GM19463 (cell line): Measurements from ENCODE around the gene SLC27A1.
"Not testable (repeated sequence)": the region's sequence is repeated elsewhere in the genome, so short reads cannot be mapped to it uniquely, and the experiment has no call there.

Experiments used
- ATAC-seq: cut with Tn5 transposase; IDR thresholded peaks from one replicate; pipeline ENCODE4 v1.9.1; 2021; ENCODE audit warnings: mild to moderate bottlenecking, moderate library complexity; ENCODE audit not compliant: unreplicated experiment

SLC27A1 gene

GRCh38 chr19:17510220-17510993, 40.1 kb downstream of the SLC27A1 start:
- ATAC-seq, result no peak

- ATAC-seq, result peak; percentile 51
Observed at GRCh38 chr19:17511724-17512573, 41.6 kb downstream of the SLC27A1 start.

GRCh38 chr19:17512574-17512939, 42.2 kb downstream of the SLC27A1 start:
- no peak for ATAC-seq

GRCh38 chr19:17515408-17516149, 45.3 kb downstream of the SLC27A1 start:
- ATAC-seq, result no peak

- ATAC-seq, result no peak
Observed at GRCh38 chr19:17517898-17518297, 47.6 kb downstream of the SLC27A1 start.

- ATAC-seq, result not testable (repeated sequence)
Observed at GRCh38 chr19:17518654-17519053, 48.3 kb downstream of the SLC27A1 start.

GRCh38 chr19:17519967-17520366, 49.6 kb downstream of the SLC27A1 start:
- ATAC-seq, result no peak

GRCh38 chr19:17520865-17521264, 50.5 kb downstream of the SLC27A1 start:
- ATAC-seq, result no peak

GRCh38 chr19:17522988-17523872, 52.9 kb downstream of the SLC27A1 start:
- peak; percentile 79 for ATAC-seq

- no peak for ATAC-seq
Observed at GRCh38 chr19:17524651-17525050, 54.3 kb downstream of the SLC27A1 start.

- no peak for ATAC-seq
Observed at GRCh38 chr19:17525141-17525540, 54.8 kb downstream of the SLC27A1 start.

- ATAC-seq, result no peak
Observed at GRCh38 chr19:17526922-17527321, 56.6 kb downstream of the SLC27A1 start.

GRCh38 chr19:17527326-17527725, 57.0 kb downstream of the SLC27A1 start:
- ATAC-seq, result no peak

GRCh38 chr19:17528610-17529009, 58.3 kb downstream of the SLC27A1 start:
- ATAC-seq, result no peak

GRCh38 chr19:17529239-17530158, 59.2 kb downstream of the SLC27A1 start:
- ATAC-seq, result no peak

GRCh38 chr19:17530586-17530985, 60.3 kb downstream of the SLC27A1 start:
- ATAC-seq, result no peak

GRCh38 chr19:17532116-17532515, 61.8 kb downstream of the SLC27A1 start:
- ATAC-seq, result no peak

GRCh38 chr19:17532557-17532956, 62.2 kb downstream of the SLC27A1 start:
- ATAC-seq, result no peak

GRCh38 chr19:17534767-17535166, 64.4 kb downstream of the SLC27A1 start:
- ATAC-seq, result no peak
